Suprapubic skin (tissue), 4 donors: ENCODE measurements around the gene FCRL2. TPM values are rescaled to one million over a fixed set of nuclear protein-coding genes. Genes with fewer than 3 reads are reported as not detected.

Experiments used
- DNase-seq, 2 donors: peaks; one replicate each; pipeline ENCODE4 v3.0.0-alpha.2; 2019; ENCODE audit warnings: low spot score in 2 of 2
- H3K27ac ChIP-seq: fragments of 200-600 bp; sonication (generic); one replicate; pipeline ENCODE4 v1.5.1; 2019
- H3K27me3 ChIP-seq: fragments of 200-600 bp; sonication (generic); one replicate; pipeline ENCODE4 v1.5.1; 2019
- H3K36me3 ChIP-seq: fragments of 200-600 bp; sonication (generic); one replicate; pipeline ENCODE4 v1.5.1; 2019
- H3K4me1 ChIP-seq: fragments of 200-600 bp; sonication (generic); one replicate; pipeline ENCODE4 v1.5.1; 2019
- H3K4me3 ChIP-seq: fragments of 200-600 bp; sonication (generic); one replicate; pipeline ENCODE4 v1.5.1; 2019; ENCODE audit warnings: mild to moderate bottlenecking
- H3K9me3 ChIP-seq: fragments of 200-600 bp; sonication (generic); one replicate; pipeline ENCODE4 v1.5.1; 2019
- CTCF ChIP-seq, 2 donors: fragments of 200-600 bp in 1 of 2; fragments of 450-650 bp in 1 of 2; sonication (generic) in 1 of 2; IDR thresholded peaks; one replicate each; pipeline ENCODE4 v1.5.1; 2016 to 2019; ENCODE audit warnings: antibody characterized with exemption in 2 of 2, mild to moderate bottlenecking in 1 of 2, moderate library complexity in 1 of 2
- EP300 ChIP-seq: sonication (generic); formaldehyde crosslinking; IDR thresholded peaks from one replicate; pipeline ENCODE4 v1.6.1; 2017; ENCODE audit warnings: antibody characterized with exemption
- POLR2A ChIP-seq, 2 donors: fragments of 450-650 bp; IDR thresholded peaks; one replicate each; pipeline ENCODE4 v1.6.1; 2017; ENCODE audit warnings: antibody characterized with exemption in 2 of 2, mild to moderate bottlenecking in 2 of 2, moderate library complexity in 2 of 2
- POLR2AphosphoS5 ChIP-seq, 3 donors: sonication (generic); formaldehyde crosslinking; IDR thresholded peaks; one replicate each; pipeline ENCODE4 v1.6.1; 2017; ENCODE audit warnings: antibody characterized with exemption in 3 of 3
- WGBS: methylation state at CpG from one replicate; pipeline ENCODE4 v1.1.5; 2018; 5-methylcytosine and 5-hydroxymethylcytosine counted together
- total RNA-seq, 4 donors: library from RNA; depleted of rRNA; stranded (reverse); fragments of >200 nt; gene quantifications; one replicate each; pipeline ENCODE4 v1.1.0, GENCODE V29; 2016

The FCRL2 gene
- total RNA-seq, 4 donors from 2014 or later: not detected

DNA sequence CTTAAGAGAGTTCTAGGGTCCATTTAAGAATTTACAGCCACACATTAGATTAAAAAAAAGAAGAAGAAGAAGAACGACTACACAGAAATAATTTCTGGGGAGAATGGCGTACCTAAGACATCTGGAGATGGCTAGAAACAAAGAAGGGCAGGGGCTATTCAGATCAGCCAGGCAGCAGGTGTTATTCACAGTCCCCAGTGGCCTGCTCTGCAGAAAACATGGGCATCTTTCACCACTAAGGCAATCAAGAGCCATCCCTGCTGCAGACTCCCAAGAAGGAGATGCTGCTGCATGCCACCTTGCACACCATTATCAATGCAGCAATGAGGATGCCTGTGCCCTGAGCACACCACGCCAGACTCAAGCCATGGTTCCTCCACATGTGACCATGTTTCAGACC is 7.9 kb upstream of the FCRL2 start:
- WGBS: 89% methylated on average over 3 of the region's 3 CpGs

GRCh38 chr1:157782931-157783330 is 6.0 kb upstream of the FCRL2 start:
- Histone ChIP-seq H3K4me3 (no peak overlapping the region), H3K9me3 (no peaks in the 10 kb centered on the region), H3K36me3 (no peaks in the 10 kb centered on the region), H3K4me1 (no peaks in the 10 kb centered on the region), H3K27ac (no peak overlapping the region), H3K27me3 (no peaks in the 10 kb centered on the region)
- TF ChIP-seq EP300: no peak
- no peak for TF ChIP-seq POLR2A (IDR thresholded peaks at IDR 0.05)
- TF ChIP-seq CTCF (IDR thresholded peaks at IDR 0.05): no peak
- no peak for TF ChIP-seq POLR2AphosphoS5 (IDR thresholded peaks at IDR 0.05)
- no peak for DNase-seq
- 92% methylated on average over 1 of the region's 1 CpG for WGBS

More for the DNA sequence above, 7.9 kb upstream of the FCRL2 start:
- no peak for DNase-seq
- Histone ChIP-seq H3K4me3 (no peak overlapping the region), H3K9me3 (no peaks in the 10 kb centered on the region), H3K27ac (no peak overlapping the region), H3K36me3 (no peaks in the 10 kb centered on the region), H3K27me3 (no peaks in the 10 kb centered on the region), H3K4me1 (no peaks in the 10 kb centered on the region)
- TF ChIP-seq POLR2A (IDR thresholded peaks at IDR 0.05): no peak
- no peak for TF ChIP-seq CTCF (IDR thresholded peaks at IDR 0.05)
- TF ChIP-seq POLR2AphosphoS5 (IDR thresholded peaks at IDR 0.05): no peak
- TF ChIP-seq EP300: no peak

- Histone ChIP-seq H3K27me3 (no peaks in the 10 kb centered on the region), H3K4me1 (no peaks in the 10 kb centered on the region), H3K4me3 (no peak overlapping the region), H3K36me3 (no peaks in the 10 kb centered on the region), H3K27ac (no peak overlapping the region), H3K9me3 (no peaks in the 10 kb centered on the region)
- WGBS: 42% methylated on average over 2 of the region's 2 CpGs
- TF ChIP-seq CTCF (IDR thresholded peaks at IDR 0.05) (no peak), POLR2A (IDR thresholded peaks at IDR 0.05) (no peak), EP300 (no peak)
- DNase-seq: no peak
These were observed 4.1 kb upstream of the FCRL2 start for GRCh38 chr1:157781048-157781447.

- Histone ChIP-seq H3K4me3 (no peak overlapping the region), H3K36me3 (no peaks in the 10 kb centered on the region), H3K27ac (no peak overlapping the region), H3K27me3 (no peaks in the 10 kb centered on the region), H3K4me1 (no peaks in the 10 kb centered on the region), H3K9me3 (no peaks in the 10 kb centered on the region)
- no peak for TF ChIP-seq EP300
- no peak for TF ChIP-seq POLR2AphosphoS5 (IDR thresholded peaks at IDR 0.05)
- no peak for TF ChIP-seq CTCF (IDR thresholded peaks at IDR 0.05)
- no peak for TF ChIP-seq POLR2A (IDR thresholded peaks at IDR 0.05)
- 60% methylated on average over 4 of the region's 4 CpGs for WGBS
- DNase-seq: no peak
These were observed 1.6 kb downstream of the FCRL2 start for GRCh38 chr1:157775101-157775870.

GRCh38 chr1:157774412-157774811 is 2.5 kb downstream of the FCRL2 start:
- 60% methylated on average over 2 of the region's 2 CpGs for WGBS
- Histone ChIP-seq H3K36me3 (no peaks in the 10 kb centered on the region), H3K27me3 (no peaks in the 10 kb centered on the region), H3K4me1 (no peaks in the 10 kb centered on the region), H3K9me3 (no peaks in the 10 kb centered on the region), H3K27ac (no peak overlapping the region), H3K4me3 (no peak overlapping the region)
- no peak for DNase-seq
- TF ChIP-seq POLR2A (IDR thresholded peaks at IDR 0.05) (no peak), CTCF (IDR thresholded peaks at IDR 0.05) (no peak), EP300 (no peak), POLR2AphosphoS5 (IDR thresholded peaks at IDR 0.05) (no peak)
